WTC11 (cell line): Measurements from ENCODE around the gene ADD1.

ENCODE experiments used
- ATF1 ChIP-seq: sonication (generic); formaldehyde crosslinking; IDR thresholded peaks from 2 replicates; pipeline ENCODE4 v1.8.1; 2023; ENCODE audit warnings: mild to moderate bottlenecking, moderate library complexity, missing genetic modification reagents
- CTCF ChIP-seq: fragments of 200-600 bp; IDR thresholded peaks from 2 replicates; pipeline ENCODE4 v1.8.0; 2022; ENCODE audit warnings: antibody characterized with exemption
- E2F1 ChIP-seq: sonication (generic); formaldehyde crosslinking; IDR thresholded peaks from 2 replicates; pipeline ENCODE4 v1.8.0; 2022; ENCODE audit warnings: mild to moderate bottlenecking, missing genetic modification reagents
- GTF2I ChIP-seq: fragments of 250-450 bp; sonication (Bioruptor Pico); conservative IDR thresholded peaks from 2 replicates; pipeline ENCODE4 v1.4.0; 2021; ENCODE audit warnings: mild to moderate bottlenecking
- JUN ChIP-seq: sonication (generic); formaldehyde crosslinking; IDR thresholded peaks from 2 replicates; pipeline ENCODE4 v1.8.0; 2023; ENCODE audit warnings: mild to moderate bottlenecking, missing genetic modification reagents
- KAT7 ChIP-seq: sonication (generic); formaldehyde crosslinking; IDR thresholded peaks from 2 replicates; pipeline ENCODE4 v1.8.1; 2023; ENCODE audit warnings: missing genetic modification reagents, mild to moderate bottlenecking, borderline replicate concordance
- MYBL2 ChIP-seq: sonication (generic); formaldehyde crosslinking; IDR thresholded peaks from 2 replicates; pipeline ENCODE4 v1.8.1; 2023; ENCODE audit warnings: mild to moderate bottlenecking, moderate library complexity, missing genetic modification reagents
- NFYB ChIP-seq: sonication (generic); formaldehyde crosslinking; conservative IDR thresholded peaks from 2 replicates; pipeline ENCODE4 v1.8.0; 2022; ENCODE audit warnings: low read depth, missing genetic modification reagents
- NR1H2 ChIP-seq: sonication (generic); formaldehyde crosslinking; IDR thresholded peaks from 2 replicates; pipeline ENCODE4 v1.9.0; 2021; ENCODE audit warnings: mild to moderate bottlenecking, moderate library complexity, missing genetic modification reagents
- NR3C1 ChIP-seq: sonication (generic); formaldehyde crosslinking; conservative IDR thresholded peaks from 2 replicates; pipeline ENCODE4 v1.8.1; 2023; ENCODE audit warnings: low read depth, mild to moderate bottlenecking, missing genetic modification reagents
- TEAD4 ChIP-seq: sonication (generic); formaldehyde crosslinking; IDR thresholded peaks from 2 replicates; pipeline ENCODE4 v1.8.0; 2022; ENCODE audit warnings: mild to moderate bottlenecking, missing genetic modification reagents
- USF1 ChIP-seq: sonication (generic); formaldehyde crosslinking; IDR thresholded peaks from 2 replicates; pipeline ENCODE4 v1.8.0; 2022; ENCODE audit warnings: mild to moderate bottlenecking, missing genetic modification reagents
- ZNF423 ChIP-seq: fragments of 250-450 bp; sonication (Bioruptor Pico); IDR thresholded peaks from 2 replicates; pipeline ENCODE4 v2.1.2; 2022; ENCODE audit warnings: mild to moderate bottlenecking, moderate library complexity

GRCh38 chr4:2963966-2964471, 120.4 kb downstream of the ADD1 start:
- TF ChIP-seq CTCF: no peak
- no peak for TF ChIP-seq KAT7 (CRISPR knock-in tag)
- no peak for TF ChIP-seq TEAD4 (CRISPR knock-in tag)
- TF ChIP-seq E2F1 (CRISPR knock-in tag): no peak
- TF ChIP-seq MYBL2 (CRISPR knock-in tag): no peak
- TF ChIP-seq GTF2I (CRISPR knock-in tag): no peak
- TF ChIP-seq JUN (CRISPR knock-in tag): no peak
- TF ChIP-seq ATF1 (CRISPR knock-in tag): no peak
- TF ChIP-seq NFYB: no peak
- TF ChIP-seq NR1H2 (CRISPR knock-in tag): no peak
- TF ChIP-seq NR3C1 (CRISPR knock-in tag): no peak
- no peak for TF ChIP-seq USF1 (CRISPR knock-in tag)
- no peak for TF ChIP-seq ZNF423 (CRISPR knock-in tag)
